Vagina (tissue), 2 donors: Measurements from ENCODE around the gene MICB. TPM values are rescaled to one million over a fixed set of nuclear protein-coding genes. Genes with fewer than 3 reads are reported as not detected.
"Not testable (repeated sequence)": the region's sequence is repeated elsewhere in the genome, so short reads cannot be mapped to it uniquely, and the experiment has no call there.

ENCODE experiments used
- DNase-seq, 2 donors: peaks; one replicate each; pipeline ENCODE4 v3.0.0-alpha.2; 2017; ENCODE audit errors: extremely low spot score in 2 of 2
- H3K27ac ChIP-seq: fragments of 200-600 bp; sonication (generic); one replicate; pipeline ENCODE4 v1.5.1; 2019
- H3K27me3 ChIP-seq: fragments of 200-600 bp; sonication (generic); one replicate; pipeline ENCODE4 v1.5.1; 2019
- H3K36me3 ChIP-seq, 2 donors: fragments of 200-600 bp; sonication (generic); one replicate each; pipeline ENCODE4 v1.5.1; 2017 to 2019
- H3K4me1 ChIP-seq: fragments of 200-600 bp; sonication (generic); one replicate; pipeline ENCODE4 v1.5.1; 2019
- H3K4me3 ChIP-seq, 2 donors: fragments of 200-600 bp; sonication (generic); 1 replicate in 1 of 2; 2 replicates in 1 of 2; pipeline ENCODE4 v1.5.1; 2016 to 2019
- H3K9me3 ChIP-seq: fragments of 200-600 bp; sonication (generic); one replicate; pipeline ENCODE4 v1.5.1; 2019
- POLR2A ChIP-seq, 2 donors: fragments of 450-650 bp; IDR thresholded peaks; one replicate each; pipeline ENCODE4 v1.6.1; 2017; ENCODE audit warnings: antibody characterized with exemption in 2 of 2, mild to moderate bottlenecking in 2 of 2, moderate library complexity in 2 of 2
- POLR2AphosphoS5 ChIP-seq, 2 donors: sonication (generic); formaldehyde crosslinking; IDR thresholded peaks; one replicate each; pipeline ENCODE4 v1.9.0; 2017; ENCODE audit warnings: antibody characterized with exemption in 2 of 2, mild to moderate bottlenecking in 2 of 2, low read depth in 1 of 2; ENCODE audit not compliant: insufficient read depth in 1 of 2
- intact Hi-C: fragments of 100-400 bp; cut with DNase I; formaldehyde crosslinking; loops from one replicate; pipeline ENCODE4 v1.15.1; 2023
- total RNA-seq: library from RNA; depleted of rRNA; stranded (reverse); fragments of >200 nt; gene quantifications from one replicate; pipeline ENCODE4 v1.2.3, GENCODE V29; 2016
- TF ChIP-seq, protein P1 (sequence below), 3 experiments: fragments of 450-650 bp in 2 of 3; fragments of 200-600 bp in 1 of 3; sonication (generic) in 1 of 3; IDR thresholded peaks; one replicate each; pipeline ENCODE4 v1.5.1; 2017 to 2019; ENCODE audit warnings: antibody characterized with exemption in 3 of 3, mild to moderate bottlenecking in 2 of 3, moderate library complexity in 2 of 3

Gene MICB
- total RNA-seq, 1 donor from 2014 or later = 3.2 TPM

DNA sequence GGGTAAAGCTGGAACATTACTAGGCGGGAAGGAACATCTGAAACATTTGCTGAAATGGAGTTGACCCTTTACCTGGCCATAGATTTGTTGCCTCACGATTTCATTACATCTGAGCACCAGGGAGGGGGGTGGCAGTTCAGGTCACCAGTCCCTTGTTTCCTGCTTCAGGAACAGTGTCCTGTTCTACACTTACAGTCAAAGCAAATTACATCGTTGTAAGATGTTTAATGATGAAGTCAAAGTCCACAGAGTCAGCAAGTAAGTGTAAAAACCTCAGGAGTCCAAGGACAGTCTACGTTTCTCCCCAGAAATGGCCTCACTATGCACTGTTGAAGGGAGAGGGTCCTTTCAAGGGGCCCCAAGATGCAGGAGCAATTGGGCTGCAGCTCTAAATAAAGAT is 8.9 kb upstream of the MICB start:
- Histone ChIP-seq H3K27ac (no peak overlapping the region), H3K9me3 (no peaks in the 10 kb centered on the region), H3K4me3 (no peak overlapping the region), H3K36me3 (no peaks in the 10 kb centered on the region), H3K4me1 (peaks cover 6% of the 10 kb centered on the region), H3K27me3 (no peaks in the 10 kb centered on the region)
- intact Hi-C loops = no loop called here
- TF ChIP-seq POLR2A (IDR thresholded peaks at IDR 0.05) (no peak), POLR2AphosphoS5 (IDR thresholded peaks at IDR 0.05; ENCODE audit: insufficient read depth in 1 of 2, low read depth in 1 of 2) (no peak)
- TF ChIP-seq, protein P1, sequence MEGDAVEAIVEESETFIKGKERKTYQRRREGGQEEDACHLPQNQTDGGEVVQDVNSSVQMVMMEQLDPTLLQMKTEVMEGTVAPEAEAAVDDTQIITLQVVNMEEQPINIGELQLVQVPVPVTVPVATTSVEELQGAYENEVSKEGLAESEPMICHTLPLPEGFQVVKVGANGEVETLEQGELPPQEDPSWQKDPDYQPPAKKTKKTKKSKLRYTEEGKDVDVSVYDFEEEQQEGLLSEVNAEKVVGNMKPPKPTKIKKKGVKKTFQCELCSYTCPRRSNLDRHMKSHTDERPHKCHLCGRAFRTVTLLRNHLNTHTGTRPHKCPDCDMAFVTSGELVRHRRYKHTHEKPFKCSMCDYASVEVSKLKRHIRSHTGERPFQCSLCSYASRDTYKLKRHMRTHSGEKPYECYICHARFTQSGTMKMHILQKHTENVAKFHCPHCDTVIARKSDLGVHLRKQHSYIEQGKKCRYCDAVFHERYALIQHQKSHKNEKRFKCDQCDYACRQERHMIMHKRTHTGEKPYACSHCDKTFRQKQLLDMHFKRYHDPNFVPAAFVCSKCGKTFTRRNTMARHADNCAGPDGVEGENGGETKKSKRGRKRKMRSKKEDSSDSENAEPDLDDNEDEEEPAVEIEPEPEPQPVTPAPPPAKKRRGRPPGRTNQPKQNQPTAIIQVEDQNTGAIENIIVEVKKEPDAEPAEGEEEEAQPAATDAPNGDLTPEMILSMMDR (IDR thresholded peaks at IDR 0.05) = no peak
- no peak for DNase-seq

DNA sequence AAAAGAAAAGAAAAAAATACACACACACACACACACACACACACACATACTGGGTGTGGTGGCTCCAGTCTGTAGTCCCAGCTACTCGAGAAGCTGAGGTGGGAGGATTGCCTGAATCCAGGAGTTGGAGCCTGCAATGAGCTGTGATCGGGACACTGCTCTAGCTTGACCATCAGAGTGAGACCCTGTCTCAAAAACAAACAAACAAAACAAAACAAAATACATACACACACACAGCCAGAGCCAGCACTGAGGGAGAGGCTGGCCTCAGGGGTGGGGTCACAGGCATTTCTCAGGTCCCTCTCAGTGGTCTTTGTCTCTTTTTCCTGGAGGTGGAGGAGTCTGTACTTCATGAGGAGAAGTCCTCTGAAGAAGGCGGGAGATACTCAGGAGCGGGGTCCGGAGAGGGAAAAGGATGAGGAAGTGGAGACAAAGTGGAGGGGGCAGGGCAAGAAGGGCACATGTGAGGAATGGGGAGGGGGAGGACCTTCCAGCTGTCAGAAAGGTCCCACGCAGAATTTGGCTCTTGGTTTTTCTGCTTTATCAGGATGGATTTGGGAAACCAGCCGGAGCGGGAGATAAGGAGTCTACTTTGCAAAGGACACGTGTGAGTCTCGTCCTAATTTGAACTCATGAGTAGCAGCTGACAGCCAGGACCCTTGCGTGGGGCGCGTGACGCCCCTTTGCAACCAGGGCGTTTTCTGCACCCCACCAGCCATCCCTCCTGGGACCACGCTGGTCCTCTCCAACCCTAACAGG is 7.7 kb upstream of the MICB start:
- H3K9me3 ChIP-seq = no peaks in the 10 kb centered on the region
- no peak overlapping the region for H3K27ac ChIP-seq
- peaks cover 6% of the 10 kb centered on the region for H3K4me1 ChIP-seq
- H3K27me3 ChIP-seq = no peaks in the 10 kb centered on the region
- intact Hi-C loops = no loop called here
- no peaks in the 10 kb centered on the region for H3K36me3 ChIP-seq
- DNase-seq = no peak
- H3K4me3 ChIP-seq = no peak overlapping the region
- TF ChIP-seq, protein P1 (IDR thresholded peaks at IDR 0.05) = no peak

DNA sequence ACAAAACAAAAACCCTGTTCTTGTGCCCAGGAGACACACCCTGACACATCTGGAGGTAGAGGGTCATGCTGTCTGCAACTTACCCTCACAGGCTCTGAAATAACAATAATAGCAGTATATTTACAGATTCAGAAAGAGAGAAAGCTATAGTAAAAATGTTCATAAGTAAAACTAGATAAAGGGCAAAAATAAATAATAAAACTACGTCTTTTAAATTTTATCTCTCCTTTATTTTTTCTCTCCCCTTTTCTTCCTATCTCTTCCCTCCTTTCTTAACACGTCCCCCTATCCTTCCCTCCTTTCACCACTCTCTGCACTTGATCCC is 4.4 kb upstream of the MICB start:
- intact Hi-C loops, DNase-seq, H3K4me1 ChIP-seq, H3K27me3 ChIP-seq, H3K9me3 ChIP-seq, H3K27ac ChIP-seq, H3K36me3 ChIP-seq: not testable (repeated sequence)
- H3K4me3 ChIP-seq = peak overlapping the region; percentile 57 to 65

DNA sequence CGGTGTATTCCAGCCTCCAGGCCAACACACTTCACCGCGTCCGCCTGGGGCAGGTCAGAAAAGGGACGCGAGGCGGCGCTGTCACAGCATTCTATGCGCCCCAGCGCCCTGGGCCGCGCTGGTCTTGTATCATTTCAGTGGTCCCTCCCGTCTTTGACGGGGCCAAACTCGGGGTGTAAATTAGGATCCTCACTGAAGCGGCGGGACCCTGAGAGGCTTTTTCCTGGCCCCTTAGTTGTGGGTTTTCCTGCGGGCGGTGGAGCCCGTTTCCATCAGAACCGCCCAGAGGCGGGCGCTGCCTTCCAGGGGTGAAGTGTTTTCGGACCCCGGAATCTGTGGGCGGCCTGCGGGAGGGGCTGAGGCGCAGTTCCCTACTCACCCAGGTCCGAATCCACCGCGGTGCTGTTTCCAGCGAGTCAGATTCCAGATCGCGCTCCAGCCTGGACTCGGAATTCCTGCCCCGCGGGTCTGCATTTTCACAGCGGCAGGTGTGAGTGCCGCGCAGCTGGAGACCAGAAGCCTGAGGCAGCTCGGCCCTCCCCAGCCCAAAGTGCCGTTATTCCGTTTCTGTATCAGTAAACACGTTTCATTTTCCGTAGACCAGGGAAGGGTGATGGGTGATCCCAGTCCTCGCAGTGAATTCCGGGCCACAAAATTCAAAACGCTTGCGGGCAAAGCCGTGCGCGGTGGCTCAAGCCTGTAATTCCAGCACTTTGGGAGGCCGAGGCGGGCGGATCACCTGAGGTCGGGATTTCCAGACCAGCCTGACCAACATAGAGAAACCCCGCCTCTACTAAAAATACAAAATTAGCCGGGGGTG is 3.9 kb upstream of the MICB start:
- Histone ChIP-seq H3K27me3 (no peaks in the 10 kb centered on the region), H3K4me1 (peaks cover 11% of the 10 kb centered on the region), H3K9me3 (no peaks in the 10 kb centered on the region), H3K4me3 (peak overlapping the region; percentile 57 to 65), H3K36me3 (no peaks in the 10 kb centered on the region), H3K27ac (peak overlapping the region; percentile 64)
- no peak for DNase-seq
- intact Hi-C loops = no loop called here
- TF ChIP-seq POLR2AphosphoS5 (IDR thresholded peaks at IDR 0.05; ENCODE audit: insufficient read depth in 1 of 2, low read depth in 1 of 2) = peak; percentile 25 to 58
- TF ChIP-seq POLR2A (IDR thresholded peaks at IDR 0.05) = no peak
- TF ChIP-seq, protein P1 (IDR thresholded peaks at IDR 0.05) = peak; percentile 49 to 77 (median 56)

DNA sequence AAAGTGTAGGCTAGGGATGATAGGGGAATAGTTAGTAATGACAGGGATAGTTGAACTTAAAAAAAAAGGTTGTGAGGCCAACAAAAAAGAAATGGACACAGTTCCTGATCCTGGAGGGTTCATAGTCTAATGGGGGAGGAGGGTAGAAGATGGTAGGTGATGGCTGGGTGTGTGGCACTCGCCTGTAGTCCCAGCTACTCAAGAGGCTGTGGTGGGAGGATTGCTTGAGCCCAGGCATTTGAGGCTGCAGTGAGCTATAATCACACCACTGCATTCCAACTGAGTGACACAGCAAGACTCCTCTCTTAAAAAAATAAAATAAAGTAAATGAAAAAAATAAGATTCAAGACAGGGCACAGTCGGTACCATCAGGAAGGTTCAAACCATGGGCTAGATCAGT is 2.4 kb upstream of the MICB start:
- Histone ChIP-seq H3K36me3 (no peaks in the 10 kb centered on the region), H3K9me3 (no peaks in the 10 kb centered on the region), H3K27ac (peak overlapping the region; percentile 64), H3K4me1 (peaks cover 13% of the 10 kb centered on the region), H3K4me3 (no peak overlapping the region), H3K27me3 (no peaks in the 10 kb centered on the region)
- intact Hi-C loops = no loop called here
- TF ChIP-seq POLR2AphosphoS5 (IDR thresholded peaks at IDR 0.05; ENCODE audit: insufficient read depth in 1 of 2, low read depth in 1 of 2) = no peak
- TF ChIP-seq, protein P1 (IDR thresholded peaks at IDR 0.05) = no peak
- no peak for DNase-seq

DNA sequence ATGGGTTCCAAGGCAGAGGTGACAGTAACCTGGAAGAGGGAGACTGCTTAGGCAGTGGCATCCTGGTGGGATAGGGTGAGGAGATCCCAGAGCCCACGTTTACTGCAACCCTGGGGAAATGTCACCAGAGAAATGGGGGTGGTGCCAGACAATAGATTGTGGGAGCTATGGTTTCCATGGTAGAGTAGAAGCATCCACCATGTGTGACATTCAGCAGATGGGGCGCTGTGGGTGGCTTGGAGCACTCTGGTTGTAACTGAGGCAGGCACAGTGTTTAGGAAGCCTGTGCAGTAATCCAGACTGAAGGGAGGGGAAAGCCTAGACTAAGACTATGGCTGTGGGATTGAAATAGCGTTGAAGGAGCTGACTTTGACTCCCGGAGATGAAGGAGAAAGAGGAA is 1.1 kb upstream of the MICB start:
- H3K36me3 ChIP-seq, intact Hi-C loops, H3K4me3 ChIP-seq, DNase-seq, H3K27me3 ChIP-seq, H3K9me3 ChIP-seq: not testable (repeated sequence)
- Histone ChIP-seq H3K4me1 (peaks cover 13% of the 10 kb centered on the region), H3K27ac (peak overlapping the region; percentile 77)
